Lower leg skin (tissue), 4 donors: ENCODE results near the gene TNP2. TPM values are rescaled to one million over a fixed set of nuclear protein-coding genes. Genes with fewer than 3 reads are reported as not detected.

Source experiments
- DNase-seq, 2 donors: peaks; one replicate each; pipeline ENCODE4 v3.0.0-alpha.2; 2019; ENCODE audit warnings: low spot score in 2 of 2
- H3K4me3 ChIP-seq: fragments of 200-600 bp; sonication (generic); 2 replicates; pipeline ENCODE4 v1.5.1; 2017; ENCODE audit warnings: mild to moderate bottlenecking, low read depth; ENCODE audit not compliant: poor library complexity, severe bottlenecking
- POLR2A ChIP-seq, 2 donors: fragments of 450-650 bp; IDR thresholded peaks; one replicate each; pipeline ENCODE4 v1.6.1; 2016 to 2017; ENCODE audit warnings: antibody characterized with exemption in 2 of 2, mild to moderate bottlenecking in 1 of 2, moderate library complexity in 1 of 2
- WGBS, 2 donors: methylation state at CpG; one replicate each; pipeline ENCODE4 v1.1.5; 2018; 5-methylcytosine and 5-hydroxymethylcytosine counted together
- intact Hi-C: fragments of 100-400 bp; cut with DNase I; formaldehyde crosslinking; loops from one replicate; pipeline ENCODE4 v1.15.0; 2023; ENCODE audit warnings: low total_unique reads
- total RNA-seq, 4 donors: library from RNA; depleted of rRNA; stranded (reverse); fragments of >200 nt; gene quantifications; one replicate each; pipeline ENCODE4 v1.1.0, GENCODE V29; 2016
- TF ChIP-seq, protein P1 (sequence below), 3 donors: fragments of 450-650 bp; IDR thresholded peaks; one replicate each; pipeline ENCODE4 v1.5.1; 2016; ENCODE audit warnings: antibody characterized with exemption in 3 of 3, mild to moderate bottlenecking in 3 of 3, moderate library complexity in 2 of 3

The TNP2 gene
- total RNA-seq, 4 donors from 2014 or later: not detected

DNA sequence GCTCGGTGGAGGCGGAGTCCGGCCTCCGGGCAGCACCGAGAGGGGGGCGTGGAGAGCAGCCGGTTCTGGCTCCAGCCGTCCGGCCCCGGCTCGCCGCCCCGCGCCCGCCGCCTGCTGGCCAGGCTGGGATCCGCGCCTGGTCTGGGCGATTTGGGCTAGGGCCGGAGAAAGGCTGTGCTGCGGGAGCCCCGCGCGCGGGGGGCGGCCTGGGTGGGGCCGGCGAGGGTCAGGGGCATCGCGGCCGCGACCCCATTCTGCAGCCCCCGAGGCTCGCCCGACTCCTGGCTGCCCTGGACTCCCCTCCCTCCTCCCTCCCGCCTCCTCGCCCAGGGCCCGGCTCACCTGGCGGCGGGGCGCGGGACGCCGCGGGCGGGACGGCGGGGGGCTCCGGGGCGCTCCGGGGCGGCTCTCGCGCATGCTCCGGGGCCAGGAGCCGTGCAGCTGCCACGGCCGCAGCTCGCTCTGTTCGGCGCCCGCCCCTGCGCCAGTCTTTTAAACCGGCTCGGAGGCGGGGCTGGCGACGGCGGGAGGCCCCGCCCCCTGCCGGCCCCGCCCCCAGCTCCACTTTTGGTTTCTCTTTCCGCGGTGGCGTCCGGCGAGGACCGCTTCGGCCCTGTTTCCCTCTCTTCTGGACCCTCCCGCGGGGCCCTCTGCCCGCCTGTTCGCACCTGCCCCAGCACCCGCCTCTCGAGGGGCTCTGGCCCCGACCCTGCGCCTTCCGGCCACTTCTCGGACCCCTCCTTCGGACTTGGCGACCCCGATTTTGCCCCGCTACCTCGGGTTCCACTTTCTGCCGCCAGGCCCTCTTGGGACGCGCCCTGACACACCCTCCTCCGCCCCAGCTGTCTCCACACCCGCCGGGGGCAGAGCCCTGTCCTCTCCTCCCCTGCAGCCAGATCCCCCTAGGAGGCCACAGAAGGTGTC lies 13.1 kb downstream of the TNP2 start, which contains the start of gene SOCS1:
TSS of gene SOCS1 (minus strand) at position 468 of the 924 bp plus-strand sequence. CDS start 726 bp downstream, outside the sequence.
- DNase-seq: peak; percentile 80 to 96
- H3K4me3 ChIP-seq: peak within 1 kb of the TSS; percentile 74
- intact Hi-C loops: loop anchor here (5.0 to 10.0 kb wide), 2 partner anchors 151 to 284 kb away; no protein-coding TSS in a partner anchor
- WGBS, 2 donors: 1% methylated on average over 42 to 46 of the region's 100 CpGs
- TF ChIP-seq, protein P1, sequence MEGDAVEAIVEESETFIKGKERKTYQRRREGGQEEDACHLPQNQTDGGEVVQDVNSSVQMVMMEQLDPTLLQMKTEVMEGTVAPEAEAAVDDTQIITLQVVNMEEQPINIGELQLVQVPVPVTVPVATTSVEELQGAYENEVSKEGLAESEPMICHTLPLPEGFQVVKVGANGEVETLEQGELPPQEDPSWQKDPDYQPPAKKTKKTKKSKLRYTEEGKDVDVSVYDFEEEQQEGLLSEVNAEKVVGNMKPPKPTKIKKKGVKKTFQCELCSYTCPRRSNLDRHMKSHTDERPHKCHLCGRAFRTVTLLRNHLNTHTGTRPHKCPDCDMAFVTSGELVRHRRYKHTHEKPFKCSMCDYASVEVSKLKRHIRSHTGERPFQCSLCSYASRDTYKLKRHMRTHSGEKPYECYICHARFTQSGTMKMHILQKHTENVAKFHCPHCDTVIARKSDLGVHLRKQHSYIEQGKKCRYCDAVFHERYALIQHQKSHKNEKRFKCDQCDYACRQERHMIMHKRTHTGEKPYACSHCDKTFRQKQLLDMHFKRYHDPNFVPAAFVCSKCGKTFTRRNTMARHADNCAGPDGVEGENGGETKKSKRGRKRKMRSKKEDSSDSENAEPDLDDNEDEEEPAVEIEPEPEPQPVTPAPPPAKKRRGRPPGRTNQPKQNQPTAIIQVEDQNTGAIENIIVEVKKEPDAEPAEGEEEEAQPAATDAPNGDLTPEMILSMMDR (IDR thresholded peaks at IDR 0.05): peak in 1 of 3 donors; percentile 45
- TF ChIP-seq POLR2A (IDR thresholded peaks at IDR 0.05): peak in 1 of 2 donors; percentile 96

DNA sequence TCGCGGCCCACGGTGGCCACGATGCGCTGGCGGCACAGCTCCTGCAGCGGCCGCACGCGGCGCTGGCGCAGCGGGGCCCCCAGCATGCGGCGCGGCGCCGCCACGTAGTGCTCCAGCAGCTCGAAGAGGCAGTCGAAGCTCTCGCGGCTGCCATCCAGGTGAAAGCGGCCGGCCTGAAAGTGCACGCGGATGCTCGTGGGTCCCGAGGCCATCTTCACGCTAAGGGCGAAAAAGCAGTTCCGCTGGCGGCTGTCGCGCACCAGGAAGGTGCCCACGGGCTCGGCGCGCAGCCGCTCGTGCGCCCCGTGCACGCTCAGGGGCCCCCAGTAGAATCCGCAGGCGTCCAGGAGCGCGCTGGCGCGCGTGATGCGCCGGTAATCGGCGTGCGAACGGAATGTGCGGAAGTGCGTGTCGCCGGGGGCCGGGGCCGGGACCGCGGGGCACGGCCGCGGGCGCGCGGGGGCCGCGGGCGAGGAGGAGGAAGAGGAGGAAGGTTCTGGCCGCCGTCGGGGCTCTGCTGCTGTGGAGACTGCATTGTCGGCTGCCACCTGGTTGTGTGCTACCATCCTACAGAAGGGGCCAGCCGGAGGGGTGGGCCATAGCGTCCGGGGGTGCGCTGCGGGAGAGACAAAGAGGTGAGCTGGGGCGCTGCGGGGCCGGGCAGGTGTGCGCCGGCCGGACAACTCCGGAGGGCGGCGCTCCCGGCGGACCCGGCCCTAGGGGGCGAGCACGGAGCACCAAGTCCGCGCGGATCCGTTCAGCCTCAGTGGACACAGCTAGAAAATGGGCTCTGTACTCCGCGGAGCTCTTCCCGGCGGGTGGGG lies 14.0 kb downstream of the TNP2 start:
- 1 to 2% methylated on average over 59 to 73 of the region's 105 CpGs for WGBS, 2 donors

DNA sequence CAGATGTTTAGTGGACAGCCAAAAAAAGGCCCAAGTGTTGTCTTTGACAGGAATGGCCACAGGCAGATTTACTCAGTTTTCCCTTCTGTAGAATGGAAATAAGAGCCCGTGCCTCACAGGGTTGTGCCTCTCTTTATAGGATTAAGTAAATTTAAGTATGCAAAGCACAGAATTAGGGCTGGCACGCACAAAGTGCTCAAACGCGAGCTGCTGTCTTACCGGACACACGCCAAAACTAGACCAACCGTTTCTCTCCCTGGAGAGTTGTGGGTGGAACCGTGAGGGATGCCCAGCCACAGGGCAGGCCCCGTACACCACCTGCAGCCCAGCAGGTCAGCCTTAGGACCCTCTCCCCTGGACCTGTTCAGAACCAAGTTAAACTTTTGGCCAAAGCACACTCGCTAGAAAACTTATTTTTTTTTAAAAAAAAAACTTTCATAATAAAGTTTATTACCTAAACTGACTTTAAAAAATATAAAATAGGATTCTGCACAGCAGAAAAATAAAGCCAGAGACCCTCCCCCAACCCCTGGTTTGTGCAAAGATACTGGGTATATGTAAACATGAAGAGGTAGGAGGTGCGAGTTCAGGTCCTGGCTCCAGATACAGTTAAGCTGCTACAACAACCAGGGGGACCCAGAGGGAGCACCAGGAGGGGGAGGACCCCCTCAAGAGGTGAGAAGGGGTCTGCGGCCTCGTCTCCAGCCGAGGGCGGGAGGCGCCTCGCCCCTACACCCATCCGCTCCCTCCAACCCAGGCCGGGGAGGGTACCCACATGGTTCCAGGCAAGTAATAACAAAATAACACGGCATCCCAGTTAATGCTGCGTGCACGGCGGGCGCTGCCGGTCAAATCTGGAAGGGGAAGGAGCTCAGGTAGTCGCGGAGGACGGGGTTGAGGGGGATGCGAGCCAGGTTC lies 14.9 kb downstream of the TNP2 start:
- no peak for DNase-seq
- TF ChIP-seq POLR2A (IDR thresholded peaks at IDR 0.05): no peak
- TF ChIP-seq, protein P1 (IDR thresholded peaks at IDR 0.05): no peak
- WGBS, 2 donors: 48 to 52% methylated on average over 26 to 29 of the region's 29 CpGs
- peak overlapping the region; percentile 57 for H3K4me3 ChIP-seq
- intact Hi-C loops: loop anchor here (5.0 to 10.0 kb wide), 2 partner anchors 149 to 1227 kb away; no protein-coding TSS in a partner anchor

More for the DNA sequence above, 14.0 kb downstream of the TNP2 start:
- H3K4me3 ChIP-seq: peak overlapping the region; percentile 57
- intact Hi-C loops: loop anchor here (5.0 to 10.0 kb wide), 3 partner anchors 150 to 1228 kb away; no protein-coding TSS in a partner anchor
- TF ChIP-seq, protein P1 (IDR thresholded peaks at IDR 0.05): no peak
- no peak for TF ChIP-seq POLR2A (IDR thresholded peaks at IDR 0.05)
- peak in 1 of 2 donors; percentile 90 for DNase-seq

DNA sequence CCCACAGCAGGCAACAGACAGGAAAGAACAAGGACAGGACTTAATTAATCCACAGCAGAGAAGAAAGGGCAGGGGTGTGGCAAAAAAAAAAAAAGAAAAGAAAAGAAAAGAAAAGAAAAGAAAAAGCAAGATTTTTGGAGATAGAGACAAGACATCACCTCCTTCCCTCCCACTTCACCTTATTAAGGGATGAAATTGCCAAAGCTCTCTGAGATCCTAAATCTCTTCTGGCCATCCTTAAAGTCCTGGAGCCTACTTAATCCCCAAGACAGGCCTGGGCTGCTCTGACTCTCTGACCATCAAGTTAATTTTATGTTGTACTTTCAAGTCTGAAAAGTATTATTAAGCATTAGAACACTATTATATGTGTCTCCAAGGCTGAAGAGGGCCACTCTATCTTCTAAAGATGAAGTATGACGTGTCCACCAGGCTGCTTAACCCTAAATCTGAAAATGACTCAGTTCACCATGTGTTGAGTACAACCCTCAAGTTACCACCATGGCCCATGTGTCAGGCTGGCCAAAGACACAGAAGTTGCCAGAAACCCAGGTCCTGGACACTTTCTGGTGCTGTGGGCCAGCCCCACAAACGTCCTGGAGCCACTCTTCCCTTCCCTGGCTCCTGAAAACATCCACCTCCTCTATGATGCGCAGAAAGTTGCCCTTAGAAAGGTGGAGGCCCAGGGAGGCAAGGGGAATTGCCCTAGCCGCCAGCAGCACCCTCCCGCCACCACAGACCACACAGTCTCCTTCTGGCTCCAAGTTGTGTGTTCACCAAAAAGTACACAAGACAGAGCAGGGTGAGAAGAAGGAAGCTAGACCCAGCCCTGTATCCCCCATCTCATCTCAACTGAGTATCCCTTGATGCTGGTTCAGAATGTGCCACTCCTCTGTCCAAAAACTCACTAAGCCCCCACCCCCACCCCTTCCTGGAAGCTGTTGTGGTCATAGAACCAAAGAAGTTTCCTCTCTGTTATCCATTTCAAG lies 15.8 kb downstream of the TNP2 start:
- DNase-seq: no peak
- intact Hi-C loops: loop anchor here (5.0 to 10.0 kb wide), 2 partner anchors 149 to 1226 kb away; no protein-coding TSS in a partner anchor
- TF ChIP-seq, protein P1 (IDR thresholded peaks at IDR 0.05): no peak
- no peak for TF ChIP-seq POLR2A (IDR thresholded peaks at IDR 0.05)
- 74 to 78% methylated on average over 5 of the region's 5 CpGs for WGBS, 2 donors
- no peak overlapping the region for H3K4me3 ChIP-seq
